Cardiac muscle cell (in vitro differentiated cells and primary cell): ENCODE data around the gene LRP2. TPM values are rescaled to one million over a fixed set of nuclear protein-coding genes. Genes with fewer than 3 reads are reported as not detected.

Experiments
- DNase-seq, 2 donors: peaks; one replicate each; pipeline versions ENCODE4 v3.0.0 to v3.0.0-alpha.2; 2010 to 2017; ENCODE audit warnings: low read depth in 1 of 2, low spot score in 1 of 2
- H3K27ac ChIP-seq: fragments of 200-600 bp; sonication (generic); 2 replicates; pipeline ENCODE4 v1.5.1; 2016
- H3K27me3 ChIP-seq: fragments of 200-600 bp; sonication (generic); 2 replicates; pipeline ENCODE4 v1.6.0; 2016; ENCODE audit warnings: control low read depth
- H3K36me3 ChIP-seq: fragments of 200-600 bp; sonication (generic); 2 replicates; pipeline ENCODE4 v1.5.1; 2016; ENCODE audit warnings: control low read depth
- H3K4me1 ChIP-seq: fragments of 200-600 bp; sonication (generic); 2 replicates; pipeline ENCODE4 v1.8.1; 2017; ENCODE audit warnings: low read depth, mild to moderate bottlenecking, mixed run types
- H3K4me3 ChIP-seq: fragments of 200-600 bp; sonication (generic); 2 replicates; pipeline ENCODE4 v1.5.1; 2016; ENCODE audit warnings: mild to moderate bottlenecking
- H3K9me3 ChIP-seq: fragments of 200-600 bp; sonication (generic); 2 replicates; pipeline ENCODE4 v1.5.1; 2017; ENCODE audit warnings: low read depth, mild to moderate bottlenecking, control low read depth
- CTCF ChIP-seq: IDR thresholded peaks from 2 replicates; pipeline ENCODE4 v1.5.1; 2012; ENCODE audit warnings: low read depth, mild to moderate bottlenecking, low read length
- polyA plus RNA-seq: library from polyadenylated mRNA; unstranded; fragments of >200 nt; fragmentation: Nextera tagmentation; extraction: Ambion mirVana; gene quantifications from 2 replicates; pipeline ENCODE4 v1.2.1, GENCODE V29; 2016
- total RNA-seq: library from RNA; depleted of rRNA; stranded (reverse); fragments of >200 nt; gene quantifications from 2 replicates; pipeline ENCODE4 v1.2.3, GENCODE V29; 2016

LRP2 gene
- total and polyA plus RNA-seq, 2 experiments from 2014 or later: 1.5 to 1.7 TPM

GRCh38 chr2:169116993-169117392, 245.3 kb downstream of the LRP2 start:
- DNase-seq: no peak
- Histone ChIP-seq H3K9me3 (no peaks in the 10 kb centered on the region), H3K4me1 (peaks cover 20% of the 10 kb centered on the region), H3K27ac (no peak overlapping the region), H3K36me3 (no peaks in the 10 kb centered on the region), H3K27me3 (no peaks in the 10 kb centered on the region), H3K4me3 (no peak overlapping the region)
- TF ChIP-seq CTCF: no peak

GRCh38 chr2:169116327-169116726, 246.0 kb downstream of the LRP2 start:
- Histone ChIP-seq H3K27me3 (no peaks in the 10 kb centered on the region), H3K27ac (no peak overlapping the region), H3K4me1 (peaks cover 20% of the 10 kb centered on the region), H3K4me3 (no peak overlapping the region), H3K9me3 (no peaks in the 10 kb centered on the region), H3K36me3 (no peaks in the 10 kb centered on the region)
- TF ChIP-seq CTCF: no peak
- no peak for DNase-seq

- peaks cover 25% of the 10 kb centered on the region for H3K4me1 ChIP-seq
- no peaks in the 10 kb centered on the region for H3K36me3 ChIP-seq
- H3K27me3 ChIP-seq: no peaks in the 10 kb centered on the region
- no peak overlapping the region for H3K27ac ChIP-seq
- H3K9me3 ChIP-seq: no peaks in the 10 kb centered on the region
- peak in 1 of 2 donors; percentile 28 for DNase-seq
- no peak overlapping the region for H3K4me3 ChIP-seq
- TF ChIP-seq CTCF: no peak
These were observed 248.3 kb downstream of the LRP2 start for GRCh38 chr2:169114056-169114455.

GRCh38 chr2:169112841-169113240, 249.5 kb downstream of the LRP2 start:
- no peak for DNase-seq
- Histone ChIP-seq H3K36me3 (no peaks in the 10 kb centered on the region), H3K27me3 (no peaks in the 10 kb centered on the region), H3K4me1 (peaks cover 35% of the 10 kb centered on the region), H3K27ac (no peak overlapping the region), H3K4me3 (no peak overlapping the region), H3K9me3 (no peaks in the 10 kb centered on the region)
- TF ChIP-seq CTCF: no peak

GRCh38 chr2:169110916-169111315, 251.4 kb downstream of the LRP2 start:
- H3K9me3 ChIP-seq: no peaks in the 10 kb centered on the region
- H3K27me3 ChIP-seq: no peaks in the 10 kb centered on the region
- TF ChIP-seq CTCF: no peak
- DNase-seq: no peak
- no peak overlapping the region for H3K4me3 ChIP-seq
- no peaks in the 10 kb centered on the region for H3K36me3 ChIP-seq
- H3K4me1 ChIP-seq: peaks cover 19% of the 10 kb centered on the region
- H3K27ac ChIP-seq: no peak overlapping the region

GRCh38 chr2:169110419-169110818, 251.9 kb downstream of the LRP2 start:
- H3K9me3 ChIP-seq: no peaks in the 10 kb centered on the region
- H3K4me3 ChIP-seq: no peak overlapping the region
- H3K27me3 ChIP-seq: no peaks in the 10 kb centered on the region
- DNase-seq: no peak
- peaks cover 18% of the 10 kb centered on the region for H3K4me1 ChIP-seq
- no peak for TF ChIP-seq CTCF
- no peak overlapping the region for H3K27ac ChIP-seq
- H3K36me3 ChIP-seq: no peaks in the 10 kb centered on the region
